ENCODE measurements around the gene FGGY. TPM values are rescaled to one million over a fixed set of nuclear protein-coding genes. Genes with fewer than 3 reads are reported as not detected.

Gene FGGY
- total RNA-seq, 1 experiment from 2014 or later = 17.8 TPM

- TF ChIP-seq CTCF (conservative IDR thresholded peaks at IDR 0.05) (no peak), EZH2 (IDR thresholded peaks at IDR 0.05; ENCODE audit: low read depth) (no peak)
- ChIA-PET POLR2A (ENCODE audit: unreplicated experiment) (no interaction called here), CTCF (no interaction called here)
- intact Hi-C loops (cut with micrococcal nuclease; ENCODE audit: unreplicated experiment) = no loop called here
- Histone ChIP-seq H3K9me2 (ENCODE audit: insufficient read depth) (no peaks in the 10 kb centered on the region), H3K27me3 (ENCODE audit: insufficient read depth, low read depth) (no peaks in the 10 kb centered on the region), H4K20me1 (ENCODE audit: insufficient read depth) (no peaks in the 10 kb centered on the region), H3K27ac (no peak overlapping the region), H3F3A (ENCODE audit: insufficient read depth, low read depth) (no peaks in the 10 kb centered on the region), H3K4me1 (replicated peaks; ENCODE audit: insufficient read depth) (no peaks in the 10 kb centered on the region), H3K4me3 (no peak overlapping the region), H3K9me3 (ENCODE audit: insufficient read depth, low read depth) (no peaks in the 10 kb centered on the region; the same call in 1 of the 2 replicates), H3K4me2 (no peak overlapping the region), H2AFZ (no peak overlapping the region), H3K36me3 (ENCODE audit: low read depth) (no peaks in the 10 kb centered on the region), H3K79me2 (ENCODE audit: low read depth) (no peaks in the 10 kb centered on the region)
- BruUV-seq (replicated peaks) = no TSS peak
- DNase-seq = no peak
These were observed 439.9 kb downstream of the FGGY start for GRCh38 chr1:59736744-59737143.

- Histone ChIP-seq H3K4me1 (replicated peaks; ENCODE audit: insufficient read depth) (no peaks in the 10 kb centered on the region), H3K79me2 (ENCODE audit: low read depth) (no peaks in the 10 kb centered on the region), H3F3A (ENCODE audit: insufficient read depth, low read depth) (no peaks in the 10 kb centered on the region), H2AFZ (no peak overlapping the region), H3K36me3 (ENCODE audit: low read depth) (no peaks in the 10 kb centered on the region), H3K4me2 (no peak overlapping the region), H3K27ac (no peak overlapping the region), H3K9me3 (ENCODE audit: insufficient read depth, low read depth) (no peaks in the 10 kb centered on the region; the same call in 1 of the 2 replicates), H3K27me3 (ENCODE audit: insufficient read depth, low read depth) (no peaks in the 10 kb centered on the region), H3K9me2 (ENCODE audit: insufficient read depth) (no peaks in the 10 kb centered on the region), H3K4me3 (no peak overlapping the region), H4K20me1 (ENCODE audit: insufficient read depth) (no peaks in the 10 kb centered on the region)
- no peak for TF ChIP-seq CTCF (conservative IDR thresholded peaks at IDR 0.05)
- TF ChIP-seq EZH2 (IDR thresholded peaks at IDR 0.05; ENCODE audit: low read depth) = no peak
- DNase-seq = no peak
- ChIA-PET POLR2A (ENCODE audit: unreplicated experiment) (no interaction called here), CTCF (no interaction called here)
- BruUV-seq (replicated peaks) = no TSS peak
- intact Hi-C loops (cut with micrococcal nuclease; ENCODE audit: unreplicated experiment) = no loop called here
These were observed 440.7 kb downstream of the FGGY start for GRCh38 chr1:59737638-59738037.

- no peak overlapping the region for H2AFZ ChIP-seq
- no peak for TF ChIP-seq CTCF (conservative IDR thresholded peaks at IDR 0.05)
- TF ChIP-seq EZH2 (IDR thresholded peaks at IDR 0.05; ENCODE audit: low read depth) = no peak
- no peaks in the 10 kb centered on the region for H3F3A ChIP-seq (ENCODE audit: insufficient read depth, low read depth)
- no peak overlapping the region for H3K4me2 ChIP-seq
- H3K4me1 ChIP-seq (replicated peaks; ENCODE audit: insufficient read depth) = no peaks in the 10 kb centered on the region
- no peaks in the 10 kb centered on the region for H3K36me3 ChIP-seq (ENCODE audit: low read depth)
- no peaks in the 10 kb centered on the region for H3K27me3 ChIP-seq (ENCODE audit: insufficient read depth, low read depth)
- no peaks in the 10 kb centered on the region for H4K20me1 ChIP-seq (ENCODE audit: insufficient read depth)
- POLR2A ChIA-PET (ENCODE audit: unreplicated experiment) = interaction anchor here (0.6 to 0.8 kb wide), 4 partner anchors 54 to 954 kb away, joined by 3 to 7 read pairs (median 4); partner anchors contain the start of gene JUN
- DNase-seq = no peak
- no TSS peak for BruUV-seq (replicated peaks)
- no peak overlapping the region for H3K27ac ChIP-seq
- intact Hi-C loops (cut with micrococcal nuclease; ENCODE audit: unreplicated experiment) = no loop called here
- no peaks in the 10 kb centered on the region; the same call in 1 of the 2 replicates for H3K9me3 ChIP-seq (ENCODE audit: insufficient read depth, low read depth)
- H3K79me2 ChIP-seq (ENCODE audit: low read depth) = no peaks in the 10 kb centered on the region
- H3K9me2 ChIP-seq (ENCODE audit: insufficient read depth) = no peaks in the 10 kb centered on the region
- H3K4me3 ChIP-seq = no peak overlapping the region
- CTCF ChIA-PET = no interaction called here
These were observed 441.3 kb downstream of the FGGY start for GRCh38 chr1:59738152-59738551.
